IMR-90 (cell line): ENCODE results near the gene GSDMA. TPM values are rescaled to one million over a fixed set of nuclear protein-coding genes. Genes with fewer than 3 reads are reported as not detected.

Experiments used
- ATAC-seq: fragments of 200-7000 bp; cut with Tn5 transposase; 2 replicates; pipeline ENCODE4 v1.9.1; 2020; ENCODE audit warnings: low read depth, mild to moderate bottlenecking, moderate library complexity
- BruUV-seq: library from RNA; stranded (reverse); fragments of 400-500 nt; replicated peaks from 2 replicates; lab custom pipeline; 2021; lab: Mats Ljungman, UMichigan
- CTCF ChIA-PET: fragments of 300-600 bp; formaldehyde crosslinking; extraction: SDS; loops from one replicate; lab custom pipeline; 2021; ENCODE audit warnings: antibody characterized with exemption; lab: Yijun Ruan, JAX
- POLR2A ChIA-PET: fragments of 300-600 bp; sonication (Branson Sonifier 250); formaldehyde crosslinking; loops from one replicate; lab custom pipeline; 2022; ENCODE audit warnings: antibody characterized with exemption; ENCODE audit not compliant: unreplicated experiment; lab: Charles Lee
- DNase-seq: peaks from one replicate; pipeline ENCODE4 v3.0.0; 2013
- H2AFZ ChIP-seq: replicated peaks from 2 replicates; pipeline ENCODE3; 2013; ENCODE audit warnings: low read length, mild to moderate bottlenecking; ENCODE audit not compliant: poor library complexity
- H2AK5ac ChIP-seq: 2 replicates; pipeline ENCODE4 v1.6.1; 2013; ENCODE audit warnings: low read depth, low read length, inconsistent platforms
- H2AK9ac ChIP-seq: replicated peaks from 2 replicates; pipeline ENCODE3; 2013; ENCODE audit warnings: mild to moderate bottlenecking, low read depth, low read length, moderate library complexity; ENCODE audit not compliant: poor library complexity
- H2BK120ac ChIP-seq: 2 replicates; pipeline ENCODE4 v1.6.1; 2013; ENCODE audit warnings: low read depth, low read length, inconsistent platforms
- H2BK15ac ChIP-seq: 3 replicates; pipeline ENCODE4 v1.6.1; 2013; ENCODE audit warnings: low read depth, low read length, inconsistent platforms
- H2BK20ac ChIP-seq: 2 replicates; pipeline ENCODE4 v1.6.1; 2013; ENCODE audit warnings: low read depth, mild to moderate bottlenecking, inconsistent platforms, low read length, moderate library complexity
- H2BK5ac ChIP-seq: 2 replicates; pipeline ENCODE4 v1.6.1; 2013; ENCODE audit warnings: mild to moderate bottlenecking, low read depth, low read length, inconsistent platforms; ENCODE audit not compliant: poor library complexity, severe bottlenecking
- H3K14ac ChIP-seq: replicated peaks from 2 replicates; pipeline ENCODE4 v1.6.1; 2013; ENCODE audit warnings: low read depth, low read length, inconsistent platforms
- H3K18ac ChIP-seq: 2 replicates; pipeline ENCODE4 v1.6.1; 2013; ENCODE audit warnings: low read depth, low read length, control low read depth
- H3K23ac ChIP-seq: 2 replicates; pipeline ENCODE4 v1.6.1; 2013; ENCODE audit warnings: low read depth, low read length, inconsistent platforms
- H3K27ac ChIP-seq: 2 replicates; pipeline ENCODE4 v1.5.1; 2013; ENCODE audit warnings: mild to moderate bottlenecking, control low read depth, low read length; ENCODE audit not compliant: insufficient read depth
- H3K27me3 ChIP-seq: 2 replicates; pipeline ENCODE4 v1.6.1; 2013; ENCODE audit warnings: low read length; ENCODE audit not compliant: control insufficient read depth, insufficient read depth
- H3K36me3 ChIP-seq: 2 replicates; pipeline ENCODE4 v1.6.1; 2013; ENCODE audit warnings: low read length, mixed read lengths; ENCODE audit not compliant: control insufficient read depth, insufficient read depth
- H3K4ac ChIP-seq: 2 replicates; pipeline ENCODE4 v1.6.1; 2013; ENCODE audit warnings: low read depth, low read length, inconsistent platforms
- H3K4me1 ChIP-seq: 2 replicates; pipeline ENCODE4 v1.6.1; 2013; ENCODE audit warnings: low read length, mixed read lengths; ENCODE audit not compliant: control insufficient read depth, insufficient read depth
- H3K4me2 ChIP-seq: 2 replicates; pipeline ENCODE4 v1.6.1; 2013; ENCODE audit warnings: low read depth, mild to moderate bottlenecking, control low read depth, low read length, moderate library complexity
- H3K4me3 ChIP-seq: 2 replicates; pipeline ENCODE4 v1.5.1; 2013; ENCODE audit warnings: low read depth, mild to moderate bottlenecking, control low read depth, low read length, moderate library complexity; ENCODE audit not compliant: insufficient read depth
- H3K56ac ChIP-seq: 2 replicates; pipeline ENCODE4 v1.6.1; 2013; ENCODE audit warnings: low read length, inconsistent platforms; ENCODE audit not compliant: insufficient read depth; ENCODE audit errors: extremely low read depth
- H3K79me1 ChIP-seq, 2 experiments: 2 replicates each; pipeline ENCODE4 v1.6.1; 2013; ENCODE audit warnings: low read length in 2 of 2, inconsistent platforms in 1 of 2, low read depth in 1 of 2
- H3K9ac ChIP-seq: 2 replicates; pipeline ENCODE4 v1.6.1; 2013; ENCODE audit warnings: low read depth, low read length, control low read depth
- H3K9me1 ChIP-seq: 2 replicates; pipeline ENCODE4 v1.6.1; 2013; ENCODE audit warnings: low read length, inconsistent platforms; ENCODE audit not compliant: insufficient read depth
- H3K9me3 ChIP-seq: 2 replicates; pipeline ENCODE4 v1.6.1; 2013; ENCODE audit warnings: low read length; ENCODE audit not compliant: control insufficient read depth, insufficient read depth
- H4K20me1 ChIP-seq: 2 replicates; pipeline ENCODE4 v1.6.1; 2013; ENCODE audit warnings: low read length, inconsistent platforms; ENCODE audit not compliant: insufficient read depth
- H4K5ac ChIP-seq: 2 replicates; pipeline ENCODE4 v1.6.1; 2013; ENCODE audit warnings: mild to moderate bottlenecking, low read depth, low read length, control low read depth
- H4K8ac ChIP-seq, 2 experiments: 2 replicates each; pipeline ENCODE4 v1.6.1; 2013; ENCODE audit warnings: low read depth in 2 of 2, low read length in 2 of 2, control low read depth in 1 of 2, inconsistent platforms in 1 of 2
- H4K91ac ChIP-seq: 2 replicates; pipeline ENCODE4 v1.6.1; 2013; ENCODE audit warnings: low read depth, low read length, inconsistent platforms; ENCODE audit not compliant: insufficient read depth
- BHLHE40 ChIP-seq: fragments of 150-350 bp; IDR thresholded peaks from 2 replicates; pipeline ENCODE4 v1.6.1; 2016; ENCODE audit warnings: mild to moderate bottlenecking, low read depth, low read length
- CEBPB ChIP-seq: IDR thresholded peaks from 2 replicates; pipeline ENCODE4 v1.6.1; 2012; ENCODE audit warnings: low read depth, low read length, improper control_type of control experiment
- CHD1 ChIP-seq: IDR thresholded peaks from 2 replicates; pipeline ENCODE4 v1.6.1; 2012; ENCODE audit warnings: low read depth, low read length, improper control_type of control experiment
- CTCF ChIP-seq: conservative IDR thresholded peaks from 2 replicates; pipeline ENCODE4 v1.5.1; 2012; ENCODE audit warnings: mild to moderate bottlenecking, low read depth, low read length, improper control_type of control experiment
- ELK1 ChIP-seq: fragments of 150-350 bp; IDR thresholded peaks from 2 replicates; pipeline ENCODE4 v1.6.1; 2016; ENCODE audit warnings: low read depth, mild to moderate bottlenecking, low read length, moderate library complexity, borderline replicate concordance
- FOS ChIP-seq: fragments of 150-350 bp; IDR thresholded peaks from 2 replicates; pipeline ENCODE4 v1.6.1; 2016; ENCODE audit warnings: low read depth, low read length
- MAFK ChIP-seq: IDR thresholded peaks from 2 replicates; pipeline ENCODE4 v1.6.1; 2012; ENCODE audit warnings: low read depth, low read length, improper control_type of control experiment
- MXI1 ChIP-seq: IDR thresholded peaks from 2 replicates; pipeline ENCODE4 v1.6.1; 2012; ENCODE audit warnings: low read depth, mild to moderate bottlenecking, low read length, moderate library complexity, borderline replicate concordance
- NFE2L2 ChIP-seq: fragments of 150-350 bp; IDR thresholded peaks from 2 replicates; pipeline ENCODE4 v1.6.1; 2016; ENCODE audit warnings: low read depth, mild to moderate bottlenecking, low read length
- POLR2A ChIP-seq: IDR thresholded peaks from 2 replicates; pipeline ENCODE4 v1.6.1; 2012; ENCODE audit warnings: mild to moderate bottlenecking, low read depth, low read length
- RAD21 ChIP-seq: IDR thresholded peaks from 2 replicates; pipeline ENCODE4 v1.6.1; 2012; ENCODE audit warnings: low read length, improper control_type of control experiment
- RCOR1 ChIP-seq: IDR thresholded peaks from 2 replicates; pipeline ENCODE4 v1.6.1; 2012; ENCODE audit warnings: mild to moderate bottlenecking, low read length, improper control_type of control experiment; ENCODE audit not compliant: insufficient replicate concordance
- RFX5 ChIP-seq: IDR thresholded peaks from 2 replicates; pipeline ENCODE4 v1.8.0; 2012; ENCODE audit warnings: low read depth, mild to moderate bottlenecking, low read length, moderate library complexity
- WGBS, 2 experiments: methylation state at CpG; one replicate each; pipeline versions ENCODE4 v1.1.5 to v1.1.7; 2013; ENCODE audit warnings: missing lambda C conversion rate in 2 of 2; ENCODE audit not compliant: insufficient read length in 1 of 2; ENCODE audit errors: extremely low coverage in 2 of 2; 5-methylcytosine and 5-hydroxymethylcytosine counted together
- dilution Hi-C: fragments of 300-500 bp; cut with HindIII; formaldehyde crosslinking; loops from one replicate; pipeline ENCODE4 v1.14.3; 2018; ENCODE audit warnings: low sequenced_read_pairs; ENCODE audit not compliant: unreplicated experiment
- in situ Hi-C: fragments of 300-500 bp; cut with MboI; formaldehyde crosslinking; loops from 3 replicates; pipeline ENCODE4 v1.14.3; 2019; ENCODE audit warnings: low sequenced_read_pairs, inconsistent platforms, mixed read lengths
- intact Hi-C: fragments of 100-400 bp; cut with micrococcal nuclease; formaldehyde crosslinking; loops from 2 replicates; pipeline ENCODE4 v1.10.0; 2022
- polyA plus RNA-seq, 3 experiments: library from polyadenylated mRNA; depleted of rRNA; stranded (reverse); fragments of >200 nt; gene quantifications; 2 replicates each; pipeline ENCODE4 v1.2.3, GENCODE V29; 2012; ENCODE audit warnings: low replicate concordance in 1 of 3
- total RNA-seq: library from RNA; depleted of rRNA; stranded (reverse); fragments of >200 nt; gene quantifications from 2 replicates; pipeline ENCODE4 v1.2.3, GENCODE V29; 2012

Gene GSDMA
- total and polyA plus RNA-seq, 2 of the 4 experiments (the other 2 are of a cell fraction): not detected

- POLR2A ChIA-PET: no interaction called here
- peak overlapping the region; percentile 63; the same call in 1 of the 3 replicates for H2BK15ac ChIP-seq
- peak overlapping the region; percentile 21; the same call in 1 of the 2 replicates for H3K18ac ChIP-seq
- no peak overlapping the region for H3K9ac ChIP-seq
- peaks cover 33% of the 10 kb centered on the region for H3K4me1 ChIP-seq
- H3K23ac ChIP-seq: peak overlapping the region; percentile 90
- peak overlapping the region; percentile 90 for H2AK9ac ChIP-seq
- peak overlapping the region; percentile 84 for H2BK120ac ChIP-seq
- H4K8ac ChIP-seq: peak overlapping the region; percentile 71 to 75; a peak in 3 of 4 replicates
- H3K4me3 ChIP-seq: no peak overlapping the region
- H3K9me3 ChIP-seq: no peaks in the 10 kb centered on the region
- H2AK5ac ChIP-seq: peak overlapping the region; percentile 97
- H3K4ac ChIP-seq: peak overlapping the region; percentile 88
- peak; percentile 14 for ATAC-seq
- peaks cover 21% of the 10 kb centered on the region; the same call in 1 of the 2 replicates for H3K36me3 ChIP-seq
- H4K5ac ChIP-seq: peak overlapping the region; percentile 54
- in situ Hi-C loops: no loop called here
- H2AFZ ChIP-seq: peak overlapping the region; percentile 83
- H3K79me1 ChIP-seq: 0 out of 4 replicates have a peak, but pooled peaks cover 0 to 6% of the 10 kb centered on the region in 2 experiments
- dilution Hi-C loops: no loop called here
- no peaks in the 10 kb centered on the region; the same call in 1 of the 2 replicates for H3K9me1 ChIP-seq
- CTCF ChIA-PET: interaction anchor here (1.0 to 1.3 kb wide), 3 partner anchors 9 to 93 kb away, joined by 3 read pairs; no protein-coding TSS in a partner anchor
- H3K27ac ChIP-seq: peak overlapping the region; percentile 64
- peak overlapping the region; percentile 8 for H3K56ac ChIP-seq
- no peaks in the 10 kb centered on the region for H3K27me3 ChIP-seq
- H4K91ac ChIP-seq: peak overlapping the region; percentile 76
- H2BK20ac ChIP-seq: peak overlapping the region; percentile 70; the same call in 1 of the 2 replicates
- peak overlapping the region; percentile 73 for H2BK5ac ChIP-seq
- TF ChIP-seq POLR2A (no peak), CHD1 (no peak), CEBPB (no peak), RCOR1 (no peak), MAFK (no peak), CTCF (no peak), BHLHE40 (no peak), MXI1 (no peak), FOS (no peak), RFX5 (no peak), ELK1 (no peak), NFE2L2 (no peak), RAD21 (no peak)
- H4K20me1 ChIP-seq: no peaks in the 10 kb centered on the region
- 20% methylated on average over 4 of the region's 15 CpGs; no CpG with 5 or more reads in 1 of the 2 experiments for WGBS, 2 experiments
- no peak overlapping the region for H3K4me2 ChIP-seq
- H3K14ac ChIP-seq: peak overlapping the region; percentile 92
- no TSS peak for BruUV-seq
- intact Hi-C loops: no loop called here
- DNase-seq: no peak
Observed at GRCh38 chr17:40018211-40019121, 55.7 kb downstream of the GSDMA start.
